HG02970 (cell line): ENCODE data around the gene TES.
"Not testable (repeated sequence)": the region's sequence is repeated elsewhere in the genome, so short reads cannot be mapped to it uniquely, and the experiment has no call there.

Experiments used
- ATAC-seq: cut with Tn5 transposase; IDR thresholded peaks from one replicate; pipeline ENCODE4 v1.9.1; 2021; ENCODE audit warnings: mild to moderate bottlenecking, moderate library complexity, moderate number of reproducible peaks; ENCODE audit not compliant: unreplicated experiment, low FRiP score

TES gene, protein sequence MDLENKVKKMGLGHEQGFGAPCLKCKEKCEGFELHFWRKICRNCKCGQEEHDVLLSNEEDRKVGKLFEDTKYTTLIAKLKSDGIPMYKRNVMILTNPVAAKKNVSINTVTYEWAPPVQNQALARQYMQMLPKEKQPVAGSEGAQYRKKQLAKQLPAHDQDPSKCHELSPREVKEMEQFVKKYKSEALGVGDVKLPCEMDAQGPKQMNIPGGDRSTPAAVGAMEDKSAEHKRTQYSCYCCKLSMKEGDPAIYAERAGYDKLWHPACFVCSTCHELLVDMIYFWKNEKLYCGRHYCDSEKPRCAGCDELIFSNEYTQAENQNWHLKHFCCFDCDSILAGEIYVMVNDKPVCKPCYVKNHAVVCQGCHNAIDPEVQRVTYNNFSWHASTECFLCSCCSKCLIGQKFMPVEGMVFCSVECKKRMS

DNA sequence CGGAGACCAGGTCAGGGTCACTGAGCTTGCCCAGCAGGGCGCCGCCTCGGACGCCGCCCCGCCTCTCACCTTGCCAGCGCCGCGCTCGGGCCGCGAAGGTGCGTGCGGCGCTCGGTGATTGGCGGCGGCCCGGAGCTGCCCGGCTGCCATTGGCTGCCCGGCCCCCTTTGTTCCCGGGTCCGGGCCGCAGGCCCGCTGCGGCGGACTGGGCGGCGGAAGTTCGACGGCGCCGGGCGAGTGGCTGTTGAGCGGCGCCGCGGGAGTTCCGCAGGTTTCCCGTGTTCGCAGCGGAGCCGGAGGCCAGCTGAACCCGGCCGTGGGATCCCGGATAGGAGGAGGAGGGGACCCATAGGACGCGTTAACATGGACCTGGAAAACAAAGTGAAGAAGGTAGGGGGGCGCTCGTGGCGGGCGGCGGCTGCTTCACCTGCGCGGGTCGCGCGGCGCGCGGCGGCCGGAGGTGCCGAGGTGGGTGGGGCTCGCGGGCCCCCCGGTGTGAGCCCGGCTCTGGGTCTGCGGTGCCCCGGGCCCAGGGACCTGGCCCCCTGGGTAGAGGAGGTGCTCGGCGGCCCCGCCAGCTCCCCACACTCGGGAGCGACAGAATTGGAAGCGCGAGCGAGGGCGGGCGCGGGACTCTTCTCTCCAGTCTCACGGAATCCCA lies at the start of gene TES:
TES (plus strand) TSS at position 195 of the 661 bp plus-strand sequence; CDS start at position 364, 169 bp downstream.
- peak; percentile 88 for ATAC-seq

DNA sequence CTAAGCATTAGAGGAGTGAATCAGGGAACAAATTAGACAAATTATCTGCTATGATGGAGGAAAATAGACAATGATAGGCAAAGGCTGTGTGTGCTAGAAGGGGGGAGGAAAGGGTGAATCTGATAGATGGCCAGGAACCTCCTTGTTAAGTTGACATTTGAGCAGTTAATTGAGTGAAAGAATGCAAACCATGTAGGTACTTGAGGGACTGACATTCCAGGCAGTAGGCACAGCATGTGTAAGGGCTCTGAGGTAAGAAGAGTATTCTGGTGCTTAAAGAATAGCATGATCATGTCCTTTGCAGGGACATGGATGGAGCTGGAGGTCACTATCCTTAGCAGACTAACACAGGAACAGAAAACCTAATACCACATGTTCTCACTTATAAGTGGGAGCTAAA lies 48.6 kb upstream of the TES start:
- no peak for ATAC-seq

- no peak for ATAC-seq
Measured at GRCh38 chr7:116162254-116162653, 48.1 kb upstream of the TES start.

- ATAC-seq, result no peak
Measured at GRCh38 chr7:116162992-116163391, 47.3 kb upstream of the TES start.

DNA sequence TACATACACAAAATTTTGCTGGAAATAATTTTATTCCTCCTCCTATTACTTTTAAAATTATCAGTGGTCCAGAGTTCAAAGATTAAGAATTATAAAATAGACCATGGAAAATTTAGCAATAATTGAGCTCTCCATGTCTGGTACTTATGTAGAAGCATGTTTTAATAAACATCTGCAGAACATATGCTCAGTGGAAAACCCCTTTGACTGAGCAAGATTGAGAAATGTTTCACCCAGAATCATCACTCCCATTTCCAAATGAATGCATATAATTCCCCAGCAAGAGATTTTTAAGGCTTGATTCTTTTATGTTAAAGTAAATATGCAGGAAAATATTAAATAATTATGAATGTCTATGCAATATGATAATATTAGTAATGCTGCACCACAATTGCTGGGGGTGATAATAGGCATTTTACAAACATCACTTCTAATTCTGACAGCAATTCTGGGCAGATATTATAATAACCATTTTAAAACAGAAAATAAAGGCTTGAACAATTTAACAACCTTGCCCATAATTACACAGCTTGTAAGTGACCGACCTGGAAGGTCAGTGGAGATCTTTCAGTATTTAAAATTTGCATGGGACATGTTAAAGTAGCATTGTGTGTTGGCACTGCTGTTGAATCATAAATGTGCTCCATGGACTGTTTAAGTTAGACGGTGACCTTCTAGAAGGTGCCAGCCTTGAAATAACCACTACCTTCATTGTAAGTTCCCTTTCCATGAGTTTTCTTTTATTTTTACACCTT lies 45.6 kb upstream of the TES start:
- no peak for ATAC-seq

DNA sequence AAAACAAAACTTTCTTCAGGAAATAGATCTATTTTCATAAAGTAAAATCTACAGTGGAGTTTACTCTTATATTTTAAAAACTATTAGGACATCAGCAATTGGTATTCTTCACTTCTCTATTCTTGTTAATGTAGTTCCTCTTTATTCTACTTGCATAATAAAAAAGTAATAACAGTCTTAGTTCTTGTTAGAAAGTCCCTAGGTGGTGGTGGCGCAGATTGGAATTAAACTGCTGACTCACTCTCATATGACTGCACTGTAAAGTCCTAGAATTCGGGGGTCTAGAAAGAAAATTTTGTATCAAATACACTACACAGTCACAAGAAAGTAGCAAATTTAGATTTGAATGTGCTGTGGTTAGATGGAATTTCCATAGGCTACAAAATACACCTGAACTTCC lies 44.6 kb upstream of the TES start:
- ATAC-seq, result peak; percentile 71

- no peak for ATAC-seq
Measured at GRCh38 chr7:116166156-116166555, 44.2 kb upstream of the TES start.

- ATAC-seq, result no peak
Measured at GRCh38 chr7:116167177-116167576, 43.2 kb upstream of the TES start.

GRCh38 chr7:116169060-116169459 lies 41.3 kb upstream of the TES start:
- no peak for ATAC-seq

DNA sequence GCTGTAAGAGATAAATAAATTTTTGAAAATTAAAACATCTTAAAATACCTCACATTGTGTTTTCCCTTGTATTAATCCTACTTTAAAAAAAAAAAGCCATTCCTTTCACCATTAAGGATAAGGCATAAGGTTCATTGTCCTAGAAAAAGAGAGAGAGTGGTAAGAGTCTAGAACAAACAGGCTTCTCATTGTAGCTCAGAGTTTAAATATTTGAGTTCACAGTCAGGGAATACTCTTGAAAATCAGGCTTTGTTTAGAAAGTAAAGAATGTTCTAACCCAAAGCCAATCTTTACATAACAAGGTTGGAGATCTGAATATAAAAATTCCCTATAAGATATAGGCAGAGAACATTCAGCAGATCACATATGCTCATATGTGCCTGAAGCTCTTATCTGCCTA lies 40.2 kb upstream of the TES start:
- ATAC-seq, result no peak

- ATAC-seq, result no peak
Measured at GRCh38 chr7:116171094-116171493, 39.2 kb upstream of the TES start.

DNA sequence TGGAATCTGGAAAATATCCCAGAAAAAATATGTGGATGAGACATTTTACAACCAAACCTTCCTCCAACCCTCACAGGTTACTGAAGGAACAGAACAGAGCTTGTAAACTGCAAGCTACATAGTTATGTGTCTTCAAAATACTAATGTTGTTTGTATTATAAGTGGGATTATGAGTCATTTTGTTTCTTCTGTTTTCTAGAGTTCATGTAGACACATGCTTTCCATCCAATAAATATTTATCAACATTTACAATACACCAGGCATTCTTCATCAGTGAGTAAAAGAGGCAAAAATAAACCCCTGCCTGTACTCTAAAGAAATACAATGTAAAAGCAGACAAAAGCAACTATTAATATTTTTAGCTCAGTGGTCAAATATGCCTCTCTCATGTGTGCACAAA lies 38.0 kb upstream of the TES start:
- no peak for ATAC-seq

DNA sequence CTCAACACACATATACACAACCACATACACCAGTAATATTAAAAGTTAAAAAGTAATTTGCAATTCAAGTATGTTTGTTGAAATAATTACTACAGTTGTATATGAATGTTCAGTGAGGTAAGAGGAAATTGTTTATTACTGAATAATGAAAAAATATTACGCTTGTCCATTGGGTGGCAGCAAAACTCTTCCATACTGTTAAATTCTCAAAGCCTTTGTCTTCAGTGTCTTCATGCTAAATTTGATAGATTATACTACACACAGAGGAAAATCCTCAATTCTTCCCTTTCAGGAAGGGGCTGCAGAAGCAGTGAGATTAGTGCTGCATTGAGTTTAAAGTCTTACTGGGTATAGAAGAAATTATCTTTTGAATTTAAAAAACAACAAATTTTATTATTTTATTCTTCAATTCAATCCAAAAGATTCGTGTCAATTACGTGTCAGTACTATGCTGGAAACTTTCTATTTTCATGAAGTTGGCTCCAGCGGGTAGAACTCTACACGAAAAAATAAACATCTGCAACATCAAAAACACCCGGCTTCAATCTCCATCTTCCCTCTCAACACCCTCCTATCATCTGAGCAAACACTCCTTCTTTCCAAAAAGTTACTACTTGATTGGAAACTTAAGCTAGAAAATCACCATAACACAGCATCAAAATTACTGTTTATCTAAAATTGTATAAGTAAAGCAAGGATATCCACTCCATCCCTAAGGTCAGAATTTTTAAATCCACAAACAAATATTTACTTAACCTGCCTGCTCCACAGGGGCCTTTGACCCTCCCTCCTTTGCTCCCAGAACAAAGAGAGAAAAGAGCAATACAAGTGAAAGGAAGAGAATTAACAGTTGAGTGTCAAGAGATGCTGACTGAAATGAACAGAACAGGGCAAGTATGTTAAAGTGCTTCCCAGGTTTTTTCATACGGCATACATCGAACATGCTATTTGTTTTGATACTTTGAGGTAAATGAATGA lies 37.0 kb upstream of the TES start:
- ATAC-seq, result no peak

GRCh38 chr7:116175095-116175494 lies 35.2 kb upstream of the TES start:
- not testable (repeated sequence) for ATAC-seq

- ATAC-seq, result no peak
Measured at GRCh38 chr7:116176226-116176625, 34.1 kb upstream of the TES start.

DNA sequence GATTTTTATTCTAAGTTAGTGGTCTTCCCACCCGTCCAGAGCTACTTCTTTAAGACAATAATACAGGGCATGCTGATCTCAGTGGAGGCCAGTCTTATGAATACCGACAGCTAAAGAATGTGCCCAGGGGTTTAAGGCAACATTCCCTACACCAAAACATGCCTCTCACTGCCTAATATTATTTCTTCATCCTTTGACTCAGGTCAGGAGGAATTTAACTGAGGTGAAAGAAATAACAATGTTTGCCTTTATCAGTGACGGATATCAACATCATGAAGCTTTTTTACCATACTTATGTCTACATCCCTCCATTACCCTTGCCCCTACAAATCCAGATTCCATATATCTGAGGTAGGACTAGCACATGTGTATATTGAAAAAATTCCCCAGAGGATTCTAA lies 33.3 kb upstream of the TES start:
- ATAC-seq, result no peak

- ATAC-seq, result no peak
Measured at GRCh38 chr7:116180302-116180701, 30.0 kb upstream of the TES start.

DNA sequence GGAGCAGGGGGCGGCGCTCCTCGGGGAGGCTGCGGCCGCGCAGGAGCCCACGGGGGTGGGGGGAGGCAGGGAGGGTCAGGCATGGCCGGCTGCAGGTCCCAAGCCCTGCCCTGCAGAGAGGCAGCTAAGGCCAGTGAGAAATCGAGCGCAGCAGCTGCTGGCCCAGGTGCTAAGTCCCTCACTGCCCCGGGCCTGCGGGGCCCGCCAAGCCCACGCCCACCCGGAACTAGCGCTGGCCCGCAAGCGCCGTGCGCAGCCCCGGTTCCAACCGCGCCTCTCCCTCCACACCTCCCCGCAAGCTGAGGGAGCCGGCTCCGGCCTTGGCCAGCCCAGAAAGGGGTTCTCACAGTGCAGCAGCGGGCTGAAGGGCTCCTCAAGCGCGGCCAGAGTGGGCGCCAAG lies 28.3 kb upstream of the TES start:
- no peak for ATAC-seq

DNA sequence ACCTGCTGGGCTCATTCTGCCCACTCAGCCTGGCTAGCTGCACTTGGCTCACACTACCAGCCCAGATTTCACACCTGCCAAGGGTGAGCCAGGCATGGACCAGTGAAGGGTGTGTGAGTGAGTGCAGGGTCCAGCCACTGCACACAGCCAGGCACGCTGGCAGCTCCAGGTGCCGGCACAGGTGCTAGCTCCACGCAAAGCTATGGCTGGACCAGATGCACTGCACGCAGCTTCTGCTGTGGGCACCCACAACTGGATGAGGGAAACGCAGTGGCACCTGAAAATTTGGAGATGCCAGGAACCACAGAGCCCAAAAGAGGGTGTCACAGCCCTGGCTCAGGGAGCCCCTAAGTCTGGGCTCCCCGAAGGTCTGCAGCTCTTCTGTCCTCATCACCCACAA lies 24.9 kb upstream of the TES start:
- no peak for ATAC-seq

- no peak for ATAC-seq
Measured at GRCh38 chr7:116185956-116186355, 24.4 kb upstream of the TES start.
